DMS114 treated with DMSO at 0.1 percent for 48 hours (cell line): ENCODE results near the gene TRIM26.
"Not testable (repeated sequence)": the region's sequence is repeated elsewhere in the genome, so short reads cannot be mapped to it uniquely, and the experiment has no call there.

Source experiments
- DNase-seq: peaks from one replicate; lab custom pipeline; 2025; ENCODE audit not compliant: unreplicated experiment; lab: John Stamatoyannopoulos, UW

The TRIM26 gene

GRCh38 chr6:30171677-30172471 is 41.3 kb downstream of the TRIM26 start:
- no peak for DNase-seq

GRCh38 chr6:30169658-30170614 is 43.3 kb downstream of the TRIM26 start:
- DNase-seq, result peak; percentile 68

GRCh38 chr6:30168741-30169140 is 44.5 kb downstream of the TRIM26 start:
- no peak for DNase-seq

GRCh38 chr6:30167101-30167500 is 46.1 kb downstream of the TRIM26 start:
- DNase-seq, result no peak

GRCh38 chr6:30165238-30165637 is 48.0 kb downstream of the TRIM26 start:
- not testable (repeated sequence) for DNase-seq

GRCh38 chr6:30164714-30165113 is 48.5 kb downstream of the TRIM26 start:
- DNase-seq, result no peak

GRCh38 chr6:30163918-30164654 is 49.1 kb downstream of the TRIM26 start:
- DNase-seq, result no peak

GRCh38 chr6:30163090-30163917 is 49.9 kb downstream of the TRIM26 start, which contains the start of gene TRIM15:
Gene TRIM15 (plus strand): TSS chr6:30163546. CDS start chr6:30163685, 139 bp downstream.
- no peak for DNase-seq

- no peak for DNase-seq
Observed at GRCh38 chr6:30162265-30163089, 50.7 kb downstream of the TRIM26 start.

- DNase-seq, result no peak
Observed at GRCh38 chr6:30160785-30161531, 52.2 kb downstream of the TRIM26 start, which contains the start of gene TRIM10. Gene TRIM10 (minus strand): TSS chr6:30161211. CDS start chr6:30160858, 353 bp downstream.

GRCh38 chr6:30160008-30160784 is 53.0 kb downstream of the TRIM26 start:
- DNase-seq, result no peak

GRCh38 chr6:30158475-30159040 is 54.6 kb downstream of the TRIM26 start:
- no peak for DNase-seq

- no peak for DNase-seq
Observed at GRCh38 chr6:30157999-30158398, 55.2 kb downstream of the TRIM26 start.

- no peak for DNase-seq
Observed at GRCh38 chr6:30157581-30157980, 55.6 kb downstream of the TRIM26 start.

GRCh38 chr6:30156774-30157173 is 56.4 kb downstream of the TRIM26 start:
- no peak for DNase-seq

GRCh38 chr6:30156262-30156599 is 57.0 kb downstream of the TRIM26 start:
- no peak for DNase-seq

GRCh38 chr6:30155520-30156261 is 57.5 kb downstream of the TRIM26 start:
- DNase-seq, result no peak
